DND-41 (cell line): ENCODE results near the gene RALGPS1.

Source experiments
- ATAC-seq: fragments of 200-7000 bp; cut with Tn5 transposase; 3 replicates; pipeline ENCODE4 v1.9.1; 2021; ENCODE audit warnings: low read depth; ENCODE audit not compliant: insufficient read depth
- DNase-seq: peaks from one replicate; pipeline ENCODE4 v3.0.0-alpha.2; 2020
- H2AFZ ChIP-seq: 2 replicates; pipeline ENCODE4 v1.6.0; 2012; ENCODE audit warnings: low read depth, low read length
- H3K27ac ChIP-seq: 2 replicates; pipeline ENCODE4 v1.5.1; 2012; ENCODE audit warnings: low read length, inconsistent platforms
- H3K27me3 ChIP-seq: fragments of 200-600 bp; sonication (generic); 2 replicates; pipeline ENCODE4 v1.6.0; 2012; ENCODE audit warnings: low read length, mild to moderate bottlenecking, inconsistent platforms; ENCODE audit not compliant: insufficient read depth, poor library complexity
- H3K36me3 ChIP-seq: 2 replicates; pipeline ENCODE4 v1.5.1; 2012; ENCODE audit warnings: low read length, inconsistent platforms; ENCODE audit not compliant: insufficient read depth
- H3K4me1 ChIP-seq: 2 replicates; pipeline ENCODE4 v1.5.1; 2012; ENCODE audit warnings: mild to moderate bottlenecking, low read length; ENCODE audit not compliant: insufficient read depth
- H3K4me2 ChIP-seq: 2 replicates; pipeline ENCODE4 v1.6.0; 2012; ENCODE audit warnings: mild to moderate bottlenecking, moderate library complexity, low read length, inconsistent platforms; ENCODE audit not compliant: insufficient read depth
- H3K4me3 ChIP-seq, 2 experiments: fragments of 200-600 bp in 1 of 2; shearing (Covaris generic) in 1 of 2; 2 replicates each; pipeline ENCODE4 v1.5.1; 2012 to 2016; ENCODE audit warnings: inconsistent platforms in 2 of 2, low read length in 2 of 2, mild to moderate bottlenecking in 2 of 2, low read depth in 1 of 2, moderate library complexity in 1 of 2
- H3K79me2 ChIP-seq: 2 replicates; pipeline ENCODE4 v1.6.0; 2012; ENCODE audit warnings: low read length, inconsistent platforms; ENCODE audit not compliant: insufficient read depth
- H3K9ac ChIP-seq: 2 replicates; pipeline ENCODE4 v1.6.0; 2012; ENCODE audit warnings: low read depth, mild to moderate bottlenecking, inconsistent platforms, low read length, moderate library complexity
- H3K9me3 ChIP-seq: 2 replicates; pipeline ENCODE4 v1.5.1; 2012; ENCODE audit warnings: low read length, moderate library complexity, mild to moderate bottlenecking, inconsistent platforms; ENCODE audit not compliant: insufficient read depth, severe bottlenecking
- H4K20me1 ChIP-seq: 2 replicates; pipeline ENCODE4 v1.6.0; 2012; ENCODE audit warnings: low read length; ENCODE audit not compliant: insufficient read depth
- EZH2 ChIP-seq: IDR thresholded peaks from 3 replicates; pipeline ENCODE4 v1.6.1; 2012; ENCODE audit warnings: borderline replicate concordance, low read depth, mild to moderate bottlenecking, moderate library complexity, low read length, inconsistent platforms; ENCODE audit not compliant: severe bottlenecking
- TF ChIP-seq, protein P1 (sequence below): IDR thresholded peaks from 2 replicates; pipeline ENCODE4 v1.5.1; 2012; ENCODE audit warnings: borderline replicate concordance, low read length, moderate library complexity, mild to moderate bottlenecking; ENCODE audit not compliant: poor library complexity, severe bottlenecking; ENCODE audit errors: extremely low read depth

The RALGPS1 gene

DNA sequence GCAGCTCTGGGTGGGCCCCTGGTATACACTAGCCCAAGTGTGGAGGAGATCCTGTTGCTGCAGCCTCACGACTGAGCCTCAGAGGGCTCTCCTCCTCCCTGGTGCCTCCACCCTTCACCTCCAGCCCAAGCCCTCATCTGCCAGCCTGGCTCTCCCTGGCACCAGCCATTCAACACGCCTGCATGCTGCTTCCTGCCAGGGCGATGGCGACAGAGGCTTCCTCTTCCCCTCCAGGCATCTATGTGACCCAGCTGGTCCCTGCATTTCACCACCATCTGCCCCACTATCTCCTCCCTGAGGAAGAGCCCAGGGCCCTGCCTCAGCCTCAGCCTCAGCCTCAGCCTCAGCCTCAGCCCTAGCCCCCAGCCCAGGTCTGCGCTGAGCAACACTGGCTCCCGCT, 262.6 kb downstream of the RALGPS1 start:
- Histone ChIP-seq H3K4me3 (no peak overlapping the region), H2AFZ (no peak overlapping the region), H3K36me3 (no peaks in the 10 kb centered on the region), H3K9ac (no peak overlapping the region), H3K4me1 (no peaks in the 10 kb centered on the region), H3K4me2 (no peak overlapping the region), H4K20me1 (peaks cover 14% of the 10 kb centered on the region), H3K9me3 (no peaks in the 10 kb centered on the region), H3K27ac (no peak overlapping the region), H3K27me3 (peaks cover 18% of the 10 kb centered on the region), H3K79me2 (no peaks in the 10 kb centered on the region)
- no peak for ATAC-seq
- no peak for TF ChIP-seq EZH2
- TF ChIP-seq, protein P1, sequence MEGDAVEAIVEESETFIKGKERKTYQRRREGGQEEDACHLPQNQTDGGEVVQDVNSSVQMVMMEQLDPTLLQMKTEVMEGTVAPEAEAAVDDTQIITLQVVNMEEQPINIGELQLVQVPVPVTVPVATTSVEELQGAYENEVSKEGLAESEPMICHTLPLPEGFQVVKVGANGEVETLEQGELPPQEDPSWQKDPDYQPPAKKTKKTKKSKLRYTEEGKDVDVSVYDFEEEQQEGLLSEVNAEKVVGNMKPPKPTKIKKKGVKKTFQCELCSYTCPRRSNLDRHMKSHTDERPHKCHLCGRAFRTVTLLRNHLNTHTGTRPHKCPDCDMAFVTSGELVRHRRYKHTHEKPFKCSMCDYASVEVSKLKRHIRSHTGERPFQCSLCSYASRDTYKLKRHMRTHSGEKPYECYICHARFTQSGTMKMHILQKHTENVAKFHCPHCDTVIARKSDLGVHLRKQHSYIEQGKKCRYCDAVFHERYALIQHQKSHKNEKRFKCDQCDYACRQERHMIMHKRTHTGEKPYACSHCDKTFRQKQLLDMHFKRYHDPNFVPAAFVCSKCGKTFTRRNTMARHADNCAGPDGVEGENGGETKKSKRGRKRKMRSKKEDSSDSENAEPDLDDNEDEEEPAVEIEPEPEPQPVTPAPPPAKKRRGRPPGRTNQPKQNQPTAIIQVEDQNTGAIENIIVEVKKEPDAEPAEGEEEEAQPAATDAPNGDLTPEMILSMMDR = no peak
- DNase-seq = no peak

DNA sequence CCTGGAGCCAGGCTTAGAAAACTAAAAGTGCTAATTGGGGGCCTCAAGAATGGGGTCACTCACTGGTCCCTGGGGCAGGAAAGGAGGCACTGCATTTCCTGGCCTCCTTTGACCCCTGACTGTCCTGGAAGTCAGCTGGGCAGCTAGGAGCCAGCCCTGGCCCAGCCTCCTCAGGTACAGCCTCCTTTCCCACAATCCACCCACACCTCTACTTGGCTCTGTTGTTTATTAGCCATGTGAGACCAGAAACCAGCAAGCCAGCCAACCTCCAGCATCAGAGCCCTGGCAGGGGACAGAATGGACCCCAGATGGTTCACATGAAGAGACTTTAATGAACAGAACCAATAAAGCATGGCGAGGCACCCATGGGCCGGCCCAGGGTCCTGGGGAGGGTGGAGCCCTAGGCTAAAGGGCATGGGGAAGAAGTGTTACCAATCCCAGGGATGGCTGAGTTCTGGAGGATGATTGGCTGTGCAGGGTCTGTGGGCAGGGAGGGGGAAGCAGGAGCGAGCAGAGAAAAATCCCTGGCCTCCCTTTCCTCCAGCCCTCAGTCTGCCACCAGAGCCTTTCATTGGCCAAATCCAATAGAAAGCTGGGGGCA, 263.2 kb downstream of the RALGPS1 start:
- Histone ChIP-seq H3K4me2 (no peak overlapping the region), H3K9me3 (no peaks in the 10 kb centered on the region), H3K9ac (no peak overlapping the region), H2AFZ (no peak overlapping the region), H4K20me1 (peaks cover 14% of the 10 kb centered on the region), H3K36me3 (no peaks in the 10 kb centered on the region), H3K27ac (no peak overlapping the region), H3K79me2 (no peaks in the 10 kb centered on the region), H3K27me3 (peaks cover 15% of the 10 kb centered on the region), H3K4me3 (no peak overlapping the region), H3K4me1 (no peaks in the 10 kb centered on the region)
- TF ChIP-seq, protein P1 = no peak
- no peak for TF ChIP-seq EZH2
- DNase-seq = no peak
- ATAC-seq = no peak

DNA sequence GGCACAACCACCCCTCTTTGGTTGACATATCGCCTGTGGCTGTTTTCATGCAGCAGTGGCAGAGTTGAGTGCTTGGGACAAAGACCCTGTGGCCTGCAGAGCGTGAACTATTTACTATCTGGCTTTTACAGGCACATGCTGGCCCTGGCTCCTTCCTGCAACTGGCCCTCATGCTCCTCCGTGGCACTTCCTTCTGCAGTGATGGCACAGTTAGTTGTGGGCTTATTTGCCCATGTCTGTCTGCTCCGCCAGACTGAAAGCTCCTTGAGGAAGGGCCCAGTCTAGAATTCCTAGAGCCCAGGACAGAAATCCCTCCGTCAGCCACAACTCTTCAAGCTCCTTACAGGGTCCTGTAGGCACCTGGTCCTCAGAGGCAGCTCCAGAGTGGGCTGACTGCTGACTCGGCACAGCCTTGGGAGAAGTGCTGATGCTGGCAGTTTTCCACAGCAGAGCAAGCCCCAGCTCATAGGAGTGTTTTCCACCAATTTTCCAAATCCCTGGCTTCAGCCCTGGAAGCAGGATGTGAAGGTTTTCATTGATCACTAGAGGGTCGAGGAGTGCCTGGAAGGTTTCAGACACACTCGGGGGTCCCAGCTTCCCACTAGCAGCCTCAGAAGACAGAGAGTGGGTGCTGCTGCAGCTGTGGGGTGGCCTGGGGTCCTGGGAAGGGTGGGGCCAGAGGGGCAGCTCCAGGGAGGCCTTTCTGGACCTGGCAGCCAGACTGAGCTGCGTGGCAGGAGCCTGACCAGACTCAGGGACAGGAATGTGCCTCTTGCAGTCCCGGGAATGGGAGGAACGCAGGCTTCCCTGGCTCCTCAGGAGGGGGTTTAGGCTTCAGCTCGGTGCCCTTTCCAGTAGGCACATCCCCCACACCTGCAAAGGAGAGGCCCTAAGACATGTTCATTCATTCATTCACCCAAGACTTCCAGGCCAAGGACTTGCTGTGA, 264.4 kb downstream of the RALGPS1 start:
- Histone ChIP-seq H3K4me3 (no peak overlapping the region), H3K27me3 (peaks cover 13% of the 10 kb centered on the region), H3K4me1 (no peaks in the 10 kb centered on the region), H4K20me1 (peaks cover 14% of the 10 kb centered on the region), H3K4me2 (no peak overlapping the region), H3K9ac (no peak overlapping the region), H3K79me2 (no peaks in the 10 kb centered on the region), H2AFZ (no peak overlapping the region), H3K36me3 (no peaks in the 10 kb centered on the region), H3K9me3 (no peaks in the 10 kb centered on the region), H3K27ac (no peak overlapping the region)
- no peak for DNase-seq
- TF ChIP-seq, protein P1 = no peak
- no peak for TF ChIP-seq EZH2
- ATAC-seq = no peak
